ENCODE results near the gene AVEN. TPM values are rescaled to one million over a fixed set of nuclear protein-coding genes. Genes with fewer than 3 reads are reported as not detected.

The AVEN gene
- total and polyA plus RNA-seq, 2 donors (not counting 1 experiment from before 2014, with no cell fraction given), result 16.0 to 19.2 TPM

- TF ChIP-seq EZH2 (IDR thresholded peaks at IDR 0.05; ENCODE audit: low read length, missing control alignments), result no peak
- no peak for TF ChIP-seq CTCF (conservative IDR thresholded peaks at IDR 0.05 in 1 of 2, IDR thresholded peaks at IDR 0.05 in 1 of 2; ENCODE audit: low read depth in 1 of 2, low read length in 2 of 2)
- Histone ChIP-seq H3K36me3 (ENCODE audit: control insufficient read depth, insufficient read depth, low read length) (no peaks in the 10 kb centered on the region), H3K4me2 (ENCODE audit: extremely low read depth, insufficient read depth, low read length) (no peak overlapping the region), H3K79me2 (ENCODE audit: control insufficient read depth, insufficient read depth, low read length) (no peaks in the 10 kb centered on the region), H3K27me3 (ENCODE audit: control insufficient read depth, insufficient read depth, low read length) (no peaks in the 10 kb centered on the region), H3K9me3 (ENCODE audit: control insufficient read depth, insufficient read depth, low read depth, low read length) (no peaks in the 10 kb centered on the region), H3K9ac (ENCODE audit: insufficient read depth, low read length) (no peak overlapping the region), H3K27ac (ENCODE audit: insufficient read depth, low read length) (no peak overlapping the region), H3K4me1 (ENCODE audit: control insufficient read depth, extremely low read depth, insufficient read depth, low read length) (no peaks in the 10 kb centered on the region), H2AFZ (ENCODE audit: low read length) (no peak overlapping the region), H4K20me1 (ENCODE audit: control insufficient read depth, extremely low read depth, insufficient read depth, low read length) (no peaks in the 10 kb centered on the region), H3K4me3 (replicated peaks in 1 of 4; ENCODE audit: control extremely low read depth in 1 of 4, insufficient read depth in 1 of 4, low read depth in 3 of 4, low read length in 4 of 4) (no peak overlapping the region)
- no peak for DNase-seq (ENCODE audit: low read depth in 2 of 2)
Observed at GRCh38 chr15:34064438-34064837, 25.4 kb upstream of the AVEN start.

DNA sequence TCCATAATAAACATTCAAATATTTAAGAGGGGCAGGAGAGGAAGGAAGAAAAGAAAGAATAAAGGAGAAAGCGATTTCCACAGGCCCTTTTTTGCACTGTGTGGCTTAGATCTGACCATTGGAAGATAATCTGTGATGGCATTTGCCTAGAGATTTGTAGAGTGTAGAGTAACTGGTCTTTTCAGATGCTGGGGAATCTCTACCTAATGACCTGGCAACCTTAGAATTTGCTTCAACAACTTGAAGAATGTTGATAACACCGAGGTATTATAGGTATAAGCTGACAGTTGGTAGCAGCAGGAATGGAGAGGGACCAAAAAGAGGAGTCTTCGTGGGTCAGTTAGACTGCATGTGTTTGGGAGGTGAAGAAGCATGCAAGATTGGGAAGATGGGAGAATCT, 20.9 kb upstream of the AVEN start:
- Histone ChIP-seq H3K27ac (ENCODE audit: insufficient read depth, low read length) (no peak overlapping the region), H4K20me1 (ENCODE audit: control insufficient read depth, extremely low read depth, insufficient read depth, low read length) (no peaks in the 10 kb centered on the region), H3K36me3 (ENCODE audit: control insufficient read depth, insufficient read depth, low read length) (no peaks in the 10 kb centered on the region), H3K4me1 (ENCODE audit: control insufficient read depth, extremely low read depth, insufficient read depth, low read length) (no peaks in the 10 kb centered on the region), H3K27me3 (ENCODE audit: control insufficient read depth, insufficient read depth, low read length) (no peaks in the 10 kb centered on the region), H3K4me2 (ENCODE audit: extremely low read depth, insufficient read depth, low read length) (no peak overlapping the region), H2AFZ (ENCODE audit: low read length) (no peak overlapping the region), H3K9me3 (ENCODE audit: control insufficient read depth, insufficient read depth, low read depth, low read length) (no peaks in the 10 kb centered on the region), H3K4me3 (replicated peaks in 1 of 4; ENCODE audit: control extremely low read depth in 1 of 4, insufficient read depth in 1 of 4, low read depth in 3 of 4, low read length in 4 of 4) (no peak overlapping the region), H3K79me2 (ENCODE audit: control insufficient read depth, insufficient read depth, low read length) (no peaks in the 10 kb centered on the region), H3K9ac (ENCODE audit: insufficient read depth, low read length) (no peak overlapping the region)
- DNase-seq (ENCODE audit: low read depth in 2 of 2), result no peak
- TF ChIP-seq CTCF (conservative IDR thresholded peaks at IDR 0.05 in 1 of 2, IDR thresholded peaks at IDR 0.05 in 1 of 2; ENCODE audit: low read depth in 1 of 2, low read length in 2 of 2) (no peak), EZH2 (IDR thresholded peaks at IDR 0.05; ENCODE audit: low read length, missing control alignments) (no peak)

DNA sequence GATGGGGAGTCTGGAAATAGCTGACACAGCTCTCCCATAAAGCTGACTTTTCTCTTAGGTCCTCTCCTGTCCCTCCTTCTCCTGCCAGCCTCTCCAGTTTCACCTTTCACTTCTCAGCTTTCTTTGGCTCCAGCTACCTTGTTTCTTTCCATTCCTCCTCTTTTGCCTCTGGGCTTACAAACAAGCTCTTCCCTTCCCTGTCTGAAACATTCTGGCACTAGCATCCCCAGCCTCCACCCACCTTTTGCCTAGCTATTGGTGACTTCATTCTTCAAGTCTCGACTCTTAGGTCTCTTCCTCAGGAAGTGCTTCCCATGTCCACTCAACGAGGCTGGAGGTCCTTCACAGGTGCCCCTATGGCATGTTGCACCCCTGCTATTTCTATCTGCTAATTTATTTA, 20.5 kb upstream of the AVEN start:
- no peak overlapping the region for H2AFZ ChIP-seq (ENCODE audit: low read length)
- TF ChIP-seq CTCF (conservative IDR thresholded peaks at IDR 0.05 in 1 of 2, IDR thresholded peaks at IDR 0.05 in 1 of 2; ENCODE audit: low read depth in 1 of 2, low read length in 2 of 2), result no peak
- no peak for TF ChIP-seq EZH2 (IDR thresholded peaks at IDR 0.05; ENCODE audit: low read length, missing control alignments)
- DNase-seq (ENCODE audit: low read depth in 2 of 2), result no peak

More for the DNA sequence above, 20.5 kb upstream of the AVEN start:
- H3K4me3 ChIP-seq (replicated peaks in 1 of 4; ENCODE audit: control extremely low read depth in 1 of 4, insufficient read depth in 1 of 4, low read depth in 3 of 4, low read length in 4 of 4), result no peak overlapping the region
- no peaks in the 10 kb centered on the region for H3K36me3 ChIP-seq (ENCODE audit: control insufficient read depth, insufficient read depth, low read length)
- no peaks in the 10 kb centered on the region for H4K20me1 ChIP-seq (ENCODE audit: control insufficient read depth, extremely low read depth, insufficient read depth, low read length)
- H3K27me3 ChIP-seq (ENCODE audit: control insufficient read depth, insufficient read depth, low read length), result no peaks in the 10 kb centered on the region
- H3K4me2 ChIP-seq (ENCODE audit: extremely low read depth, insufficient read depth, low read length), result no peak overlapping the region
- H3K79me2 ChIP-seq (ENCODE audit: control insufficient read depth, insufficient read depth, low read length), result no peaks in the 10 kb centered on the region
- H3K9ac ChIP-seq (ENCODE audit: insufficient read depth, low read length), result no peak overlapping the region
- H3K9me3 ChIP-seq (ENCODE audit: control insufficient read depth, insufficient read depth, low read depth, low read length), result no peaks in the 10 kb centered on the region
- no peak overlapping the region for H3K27ac ChIP-seq (ENCODE audit: insufficient read depth, low read length)
- no peaks in the 10 kb centered on the region for H3K4me1 ChIP-seq (ENCODE audit: control insufficient read depth, extremely low read depth, insufficient read depth, low read length)
